PFSK-1 (cell line): Measurements from ENCODE around the gene CEP295NL.

Experiments
- POLR2AphosphoS5 ChIP-seq: IDR thresholded peaks from 2 replicates; pipeline ENCODE4 v1.6.1; 2012; ENCODE audit warnings: low read depth, mild to moderate bottlenecking, control low read depth, low read length, moderate library complexity
- SIN3A ChIP-seq: IDR thresholded peaks from 2 replicates; pipeline ENCODE4 v1.6.1; 2012; ENCODE audit warnings: mild to moderate bottlenecking, low read length, moderate library complexity, borderline replicate concordance; ENCODE audit not compliant: insufficient read depth
- TF ChIP-seq, protein P1 (sequence below), 2 experiments: IDR thresholded peaks; 2 replicates each; pipeline versions ENCODE4 v1.6.1 to v1.8.0; 2011 to 2012; ENCODE audit warnings: low read depth in 2 of 2, low read length in 2 of 2, control low read depth in 1 of 2, inconsistent platforms in 1 of 2, mild to moderate bottlenecking in 1 of 2, moderate library complexity in 1 of 2; ENCODE audit not compliant: insufficient read depth in 1 of 2

DNA sequence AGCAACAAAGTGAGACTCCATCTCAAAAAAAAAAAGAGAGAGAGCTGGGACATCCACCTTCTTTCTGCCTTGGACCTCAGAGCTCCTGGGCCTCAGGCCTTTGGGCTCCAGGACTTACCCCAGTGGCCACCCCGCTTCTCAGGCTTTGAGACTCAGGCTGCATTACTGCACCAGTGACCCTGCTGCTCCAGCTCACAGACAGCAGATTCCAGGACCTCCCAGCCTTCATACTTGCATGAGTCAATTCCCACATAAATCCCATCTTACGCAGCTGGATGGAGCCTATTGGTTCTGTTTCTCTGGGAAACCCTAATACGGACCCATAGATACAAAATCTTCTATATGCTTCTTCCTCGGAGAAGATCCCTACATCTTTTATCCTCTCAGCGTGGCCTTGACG lies 2.1 kb upstream of the CEP295NL start:
- TF ChIP-seq POLR2AphosphoS5 (no peak), SIN3A (no peak)
- TF ChIP-seq, protein P1, sequence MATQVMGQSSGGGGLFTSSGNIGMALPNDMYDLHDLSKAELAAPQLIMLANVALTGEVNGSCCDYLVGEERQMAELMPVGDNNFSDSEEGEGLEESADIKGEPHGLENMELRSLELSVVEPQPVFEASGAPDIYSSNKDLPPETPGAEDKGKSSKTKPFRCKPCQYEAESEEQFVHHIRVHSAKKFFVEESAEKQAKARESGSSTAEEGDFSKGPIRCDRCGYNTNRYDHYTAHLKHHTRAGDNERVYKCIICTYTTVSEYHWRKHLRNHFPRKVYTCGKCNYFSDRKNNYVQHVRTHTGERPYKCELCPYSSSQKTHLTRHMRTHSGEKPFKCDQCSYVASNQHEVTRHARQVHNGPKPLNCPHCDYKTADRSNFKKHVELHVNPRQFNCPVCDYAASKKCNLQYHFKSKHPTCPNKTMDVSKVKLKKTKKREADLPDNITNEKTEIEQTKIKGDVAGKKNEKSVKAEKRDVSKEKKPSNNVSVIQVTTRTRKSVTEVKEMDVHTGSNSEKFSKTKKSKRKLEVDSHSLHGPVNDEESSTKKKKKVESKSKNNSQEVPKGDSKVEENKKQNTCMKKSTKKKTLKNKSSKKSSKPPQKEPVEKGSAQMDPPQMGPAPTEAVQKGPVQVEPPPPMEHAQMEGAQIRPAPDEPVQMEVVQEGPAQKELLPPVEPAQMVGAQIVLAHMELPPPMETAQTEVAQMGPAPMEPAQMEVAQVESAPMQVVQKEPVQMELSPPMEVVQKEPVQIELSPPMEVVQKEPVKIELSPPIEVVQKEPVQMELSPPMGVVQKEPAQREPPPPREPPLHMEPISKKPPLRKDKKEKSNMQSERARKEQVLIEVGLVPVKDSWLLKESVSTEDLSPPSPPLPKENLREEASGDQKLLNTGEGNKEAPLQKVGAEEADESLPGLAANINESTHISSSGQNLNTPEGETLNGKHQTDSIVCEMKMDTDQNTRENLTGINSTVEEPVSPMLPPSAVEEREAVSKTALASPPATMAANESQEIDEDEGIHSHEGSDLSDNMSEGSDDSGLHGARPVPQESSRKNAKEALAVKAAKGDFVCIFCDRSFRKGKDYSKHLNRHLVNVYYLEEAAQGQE (IDR thresholded peaks at IDR 0.05; ENCODE audit: insufficient read depth in 1 of 2, low read depth in 2 of 2, low read length in 2 of 2), result no peak
